Skin of body (tissue), 2 donors: ENCODE results near the gene WNT5A. TPM values are rescaled to one million over a fixed set of nuclear protein-coding genes. Genes with fewer than 3 reads are reported as not detected.

Source experiments
- DNase-seq: peaks from one replicate; lab custom pipeline; 2025; lab: John Stamatoyannopoulos, UW
- total RNA-seq: library from RNA; depleted of rRNA; stranded (reverse); fragments of >200 nt; gene quantifications from one replicate; pipeline ENCODE4 v1.2.3, GENCODE V29; 2014

The WNT5A gene
- total RNA-seq, 1 donor from 2014 or later, result 28.8 TPM

- no peak for DNase-seq
Measured at GRCh38 chr3:55452886-55453285, 34.2 kb downstream of the WNT5A start.

- no peak for DNase-seq
Measured at GRCh38 chr3:55449527-55449926, 37.6 kb downstream of the WNT5A start.

- no peak for DNase-seq
Measured at GRCh38 chr3:55446850-55447249, 40.3 kb downstream of the WNT5A start.

GRCh38 chr3:55445551-55445950 lies 41.6 kb downstream of the WNT5A start:
- DNase-seq, result no peak

GRCh38 chr3:55443346-55443745 lies 43.8 kb downstream of the WNT5A start:
- DNase-seq, result no peak

GRCh38 chr3:55442861-55443260 lies 44.2 kb downstream of the WNT5A start:
- DNase-seq, result no peak

- no peak for DNase-seq
Measured at GRCh38 chr3:55441499-55441898, 45.6 kb downstream of the WNT5A start.

- DNase-seq, result no peak
Measured at GRCh38 chr3:55440104-55440708, 46.9 kb downstream of the WNT5A start.

- DNase-seq, result no peak
Measured at GRCh38 chr3:55439657-55440056, 47.4 kb downstream of the WNT5A start.

- no peak for DNase-seq
Measured at GRCh38 chr3:55436644-55437043, 50.5 kb downstream of the WNT5A start.

GRCh38 chr3:55435491-55435890 lies 51.6 kb downstream of the WNT5A start:
- no peak for DNase-seq

GRCh38 chr3:55434789-55435188 lies 52.3 kb downstream of the WNT5A start:
- DNase-seq, result no peak

- no peak for DNase-seq
Measured at GRCh38 chr3:55431041-55431440, 56.1 kb downstream of the WNT5A start.

- DNase-seq, result no peak
Measured at GRCh38 chr3:55427739-55428138, 59.4 kb downstream of the WNT5A start.

GRCh38 chr3:55426486-55426885 lies 60.6 kb downstream of the WNT5A start:
- no peak for DNase-seq

GRCh38 chr3:55423782-55424181 lies 63.3 kb downstream of the WNT5A start:
- DNase-seq, result no peak

GRCh38 chr3:55417211-55417610 lies 69.9 kb downstream of the WNT5A start:
- no peak for DNase-seq

- peak; percentile 51 for DNase-seq
Measured at GRCh38 chr3:55416331-55416821, 70.7 kb downstream of the WNT5A start.
